HG03025 (cell line): ENCODE measurements around the gene SNX25.
"Not testable (repeated sequence)": the region's sequence is repeated elsewhere in the genome, so short reads cannot be mapped to it uniquely, and the experiment has no call there.

Experiments
- ATAC-seq: cut with Tn5 transposase; IDR thresholded peaks from one replicate; pipeline ENCODE4 v1.9.1; 2021; ENCODE audit warnings: mild to moderate bottlenecking, moderate library complexity; ENCODE audit not compliant: unreplicated experiment, low FRiP score

The SNX25 gene

DNA sequence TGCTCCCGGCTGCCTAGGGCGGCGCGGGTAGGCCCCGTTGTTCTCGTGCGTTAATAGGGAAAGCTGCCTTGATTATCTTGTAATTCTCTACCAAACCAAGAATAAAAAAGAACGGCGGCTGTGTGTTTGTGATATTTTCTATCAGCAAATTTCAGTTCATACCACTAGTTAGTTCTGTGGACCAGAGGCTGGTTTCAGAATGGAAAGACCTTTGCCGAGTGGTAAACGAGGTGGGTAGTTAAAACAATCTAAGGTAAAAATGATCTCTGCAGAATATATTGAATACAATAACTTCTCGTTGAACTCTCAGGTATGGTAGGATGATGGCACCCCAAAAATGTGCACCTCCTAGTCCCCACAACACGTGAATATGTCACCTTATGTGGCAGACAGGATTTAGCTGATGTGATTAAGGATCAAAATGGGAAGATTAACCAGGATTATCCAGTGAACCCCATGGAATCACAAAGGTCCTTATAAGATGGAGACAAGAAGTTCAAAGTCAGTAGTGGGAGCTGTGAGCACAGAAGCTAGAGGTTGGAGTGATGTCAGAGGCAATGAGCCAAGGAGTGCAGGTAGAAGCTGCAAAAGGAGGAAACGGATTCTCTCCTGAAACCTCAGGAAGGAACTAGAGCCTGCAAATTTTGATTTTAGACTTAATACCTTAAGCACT lies 5.0 kb upstream of the SNX25 start:
- no peak for ATAC-seq

- ATAC-seq = not testable (repeated sequence)
These were observed 4.3 kb upstream of the SNX25 start for GRCh38 chr4:185205073-185205472.

DNA sequence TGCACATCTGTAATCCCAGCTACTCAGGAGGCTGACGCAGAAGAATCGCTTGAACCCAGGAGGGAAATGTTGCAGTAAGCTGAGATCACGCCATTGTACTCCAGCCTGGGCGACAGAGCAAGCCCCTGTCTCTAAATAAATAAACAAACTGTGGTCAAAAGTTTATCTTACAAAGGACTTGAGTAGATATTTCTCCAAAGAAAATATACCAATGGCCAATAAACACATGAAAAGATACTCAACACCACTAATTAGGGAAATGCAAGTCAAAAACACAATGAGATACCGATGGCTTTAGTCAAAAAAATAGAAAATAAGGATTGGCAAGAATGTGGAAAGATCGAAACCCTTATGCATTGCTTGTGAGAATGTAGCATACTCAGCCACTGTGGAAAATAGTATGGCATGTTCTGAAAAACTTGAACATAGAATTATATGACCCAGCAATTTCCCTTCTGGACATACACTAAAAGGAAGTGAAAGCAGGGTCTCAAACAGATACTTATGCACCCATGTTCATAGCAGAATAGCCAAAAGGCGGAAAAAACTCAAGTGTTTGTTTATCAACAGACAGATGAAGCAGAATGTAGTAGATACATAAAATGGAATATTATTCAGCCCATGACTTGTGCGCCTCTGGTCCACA lies 3.6 kb upstream of the SNX25 start:
- ATAC-seq = no peak

DNA sequence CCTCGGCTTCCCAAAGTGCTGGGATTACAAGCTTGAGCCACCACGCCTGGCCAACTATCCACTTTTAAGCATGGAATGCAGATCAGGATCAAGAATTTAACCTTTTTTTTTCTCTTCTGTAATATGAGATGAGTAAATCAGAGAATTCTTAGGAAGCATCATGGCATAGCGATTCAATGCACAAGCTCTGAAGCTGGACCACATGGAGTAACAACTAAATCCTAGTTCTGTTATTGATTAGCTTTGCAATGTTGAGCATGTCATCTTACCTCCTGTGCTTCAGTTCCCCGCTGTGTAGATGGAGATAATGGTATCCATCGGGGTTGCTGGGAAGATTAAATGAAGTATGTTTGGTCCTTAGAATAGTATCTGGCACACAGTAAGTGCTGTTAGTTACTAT lies 1.9 kb upstream of the SNX25 start:
- ATAC-seq = no peak

GRCh38 chr4:185209852-185210101 lies 379 bp downstream of the SNX25 start:
- peak; percentile 21 for ATAC-seq

- ATAC-seq = peak; percentile 1
These were observed 944 bp downstream of the SNX25 start for GRCh38 chr4:185210102-185210981.

- ATAC-seq = no peak
These were observed 1.6 kb downstream of the SNX25 start for GRCh38 chr4:185211035-185211434.

DNA sequence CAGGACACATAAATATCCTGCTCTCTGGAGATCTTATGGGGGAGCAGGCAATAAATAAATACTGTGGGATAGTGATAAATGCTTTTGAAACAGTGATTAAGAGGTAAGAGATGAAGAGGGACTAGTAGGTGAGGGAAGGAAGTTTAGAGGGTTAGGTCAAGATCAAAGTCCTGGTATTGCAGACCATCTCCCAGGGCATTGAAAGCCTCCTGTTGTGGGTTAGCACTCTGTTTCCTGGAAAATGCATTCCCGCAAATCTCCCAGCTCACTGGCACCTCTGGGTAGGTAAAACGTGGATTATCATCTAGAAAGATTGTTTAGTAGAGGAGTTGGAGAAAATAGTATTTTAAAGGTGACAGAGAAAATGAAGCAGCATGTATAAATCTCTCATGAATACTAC lies 2.2 kb downstream of the SNX25 start:
- no peak for ATAC-seq

GRCh38 chr4:185212581-185212980 lies 3.2 kb downstream of the SNX25 start:
- no peak for ATAC-seq

DNA sequence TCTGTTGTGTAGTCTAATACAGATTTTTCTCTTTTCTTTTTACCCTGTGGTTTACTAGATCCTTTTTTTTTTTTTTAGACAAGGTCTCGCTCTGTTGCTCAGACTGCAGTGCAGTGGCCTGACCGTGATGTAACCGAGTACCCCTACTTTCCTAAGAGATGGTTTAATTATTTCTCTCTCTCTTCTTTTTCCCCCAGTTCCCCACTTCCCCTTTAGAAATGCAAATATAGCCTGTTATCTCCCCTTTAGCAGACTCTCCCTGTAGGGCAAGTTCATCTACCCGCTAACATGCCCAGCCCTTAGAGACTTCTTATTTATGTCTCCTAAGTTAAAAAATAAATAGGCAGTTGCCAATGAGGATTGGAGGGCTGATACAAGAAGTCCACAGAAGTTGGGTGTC lies 4.5 kb downstream of the SNX25 start:
- ATAC-seq = no peak

- ATAC-seq = no peak
These were observed 5.9 kb downstream of the SNX25 start for GRCh38 chr4:185215261-185215660.

DNA sequence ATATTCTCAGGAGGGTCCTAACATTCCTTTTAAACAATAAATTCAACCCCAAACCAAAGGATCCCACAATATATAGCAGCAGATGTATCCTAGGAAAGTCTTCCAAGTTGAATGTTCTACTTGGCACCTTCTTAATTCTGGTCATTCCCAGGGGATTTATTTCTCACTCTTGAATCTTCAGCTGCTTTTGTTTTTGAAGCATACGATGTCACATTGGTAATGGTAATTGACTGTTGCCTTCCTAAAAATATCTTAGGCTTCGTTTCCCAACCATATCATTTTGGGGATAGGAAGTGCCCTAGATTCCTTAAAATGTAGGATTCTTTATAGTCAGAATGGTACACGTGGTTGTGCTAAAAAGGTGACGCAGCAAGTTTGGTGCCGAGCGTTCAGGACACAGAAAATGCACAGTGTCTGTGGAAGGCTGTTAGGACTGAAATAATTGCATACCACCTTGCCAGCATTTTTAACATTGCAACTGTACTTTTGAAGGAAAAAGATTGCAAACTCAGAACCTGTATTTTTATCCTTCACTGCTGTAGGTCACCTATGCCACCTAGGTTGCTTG lies 8.1 kb downstream of the SNX25 start:
- ATAC-seq = no peak

DNA sequence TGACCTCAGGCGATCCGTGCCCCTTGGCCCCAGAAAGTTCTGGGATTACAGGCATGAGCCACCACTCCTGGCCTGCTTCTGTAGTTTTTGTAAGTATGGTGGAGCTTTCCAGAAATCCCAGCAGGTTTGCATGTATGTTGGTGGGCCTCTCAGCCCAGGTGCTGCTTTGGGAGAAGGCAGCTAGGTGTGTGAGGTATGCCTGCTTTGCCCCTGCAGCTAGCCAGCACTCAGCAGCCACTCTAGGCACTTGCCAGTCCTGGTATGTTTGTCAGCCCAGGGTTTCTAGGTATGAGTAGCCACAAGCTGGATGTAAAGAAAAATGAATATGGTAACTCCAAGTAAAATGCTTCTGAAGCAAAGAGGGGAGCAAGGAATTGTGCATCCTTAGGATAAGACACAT lies 8.9 kb downstream of the SNX25 start:
- no peak for ATAC-seq

- ATAC-seq = peak; percentile 66
These were observed 10.3 kb downstream of the SNX25 start for GRCh38 chr4:185219551-185220344.

DNA sequence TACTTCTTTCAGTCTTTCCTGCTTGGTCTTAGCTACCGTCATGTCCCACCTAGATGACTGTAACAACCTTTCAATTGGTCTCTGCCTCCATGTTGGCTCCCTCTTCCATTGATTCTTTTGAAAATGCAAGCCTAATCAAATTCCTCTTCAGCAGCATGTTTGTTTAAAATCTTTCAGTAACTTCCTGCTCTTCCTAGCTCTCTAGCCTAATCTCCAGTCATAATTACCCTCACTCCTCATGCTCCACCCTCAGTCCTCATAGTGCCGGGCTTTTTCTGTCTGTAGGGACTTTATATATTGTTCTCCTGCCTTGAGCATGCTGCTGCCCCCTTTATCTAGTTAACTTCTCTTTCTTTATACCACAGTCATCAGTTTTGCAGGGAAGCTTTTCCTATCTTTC lies 12.1 kb downstream of the SNX25 start:
- ATAC-seq = no peak

- no peak for ATAC-seq
These were observed 12.5 kb downstream of the SNX25 start for GRCh38 chr4:185221912-185222311.

GRCh38 chr4:185222598-185222997 lies 13.2 kb downstream of the SNX25 start:
- no peak for ATAC-seq

- ATAC-seq = no peak
These were observed 15.2 kb downstream of the SNX25 start for GRCh38 chr4:185224597-185224996.

DNA sequence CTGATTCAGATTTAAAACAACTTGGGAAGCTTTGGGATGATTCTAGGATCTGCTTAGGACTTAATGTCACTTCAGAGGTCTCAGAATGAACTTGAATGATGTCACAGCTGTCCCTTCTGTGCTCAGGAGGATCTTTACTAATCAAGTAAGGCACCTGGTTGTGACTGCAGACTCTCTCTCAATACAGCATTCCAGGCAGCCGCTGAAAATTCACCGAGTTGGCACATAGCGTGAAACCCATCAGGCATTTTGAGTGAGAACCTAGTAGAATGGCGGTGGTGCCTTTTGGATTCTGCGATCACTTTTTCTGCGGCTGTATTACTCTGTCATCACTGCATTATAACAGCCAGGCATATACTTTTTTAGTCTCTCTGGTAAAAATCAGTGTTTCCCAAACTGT lies 16.5 kb downstream of the SNX25 start:
- no peak for ATAC-seq

DNA sequence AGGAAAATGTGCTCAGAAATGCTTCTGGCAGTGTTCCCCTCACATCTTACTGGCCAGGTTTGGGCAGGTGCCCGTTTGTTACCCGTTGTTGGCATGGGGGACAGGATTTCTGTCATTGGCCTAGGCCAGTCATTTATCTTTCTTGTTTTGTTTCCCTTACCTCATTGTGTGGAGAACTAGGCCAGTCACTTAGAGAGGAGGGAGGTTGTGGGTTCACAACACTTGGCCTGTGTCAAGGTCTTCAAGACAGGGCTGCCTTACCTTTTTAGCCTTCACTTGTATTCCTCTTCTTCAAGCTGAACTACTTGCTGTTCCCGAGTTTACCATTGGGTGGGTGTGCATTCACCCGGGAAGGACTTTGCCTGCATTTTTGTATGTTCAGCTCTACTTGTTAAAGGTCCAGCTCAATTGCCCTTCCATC lies 17.7 kb downstream of the SNX25 start:
- no peak for ATAC-seq
